CD8-positive, alpha-beta memory T cell (primary cell): ENCODE measurements around the gene FAM8A1. TPM values are rescaled to one million over a fixed set of nuclear protein-coding genes. Genes with fewer than 3 reads are reported as not detected.

ENCODE experiments used
- CTCF ChIA-PET: fragments of 350-600 bp; sonication (Branson Sonifier 250); formaldehyde crosslinking; loops from one replicate; lab custom pipeline; 2021; ENCODE audit warnings: antibody characterized with exemption; lab: Charles Lee
- POLR2A ChIA-PET: fragments of 350-600 bp; sonication (Branson Sonifier 250); formaldehyde crosslinking; loops from one replicate; lab custom pipeline; 2021; ENCODE audit warnings: antibody characterized with exemption; lab: Charles Lee
- DNase-seq, 5 donors: peaks; one replicate each; pipeline versions ENCODE4 v3.0.0 to v3.0.0-alpha.2; 2020 to 2022; ENCODE audit warnings: mixed read lengths in 1 of 5
- H3K27ac ChIP-seq: one replicate; pipeline ENCODE4 v1.7.0; 2013; ENCODE audit warnings: low read depth, mild to moderate bottlenecking, low read length, moderate library complexity
- H3K27me3 ChIP-seq: 2 replicates; pipeline ENCODE4 v1.7.0; 2013; ENCODE audit warnings: low read length, mild to moderate bottlenecking; ENCODE audit not compliant: insufficient read depth, poor library complexity, severe bottlenecking
- H3K36me3 ChIP-seq: 2 replicates; pipeline ENCODE4 v1.7.0; 2013; ENCODE audit warnings: mild to moderate bottlenecking, low read length, moderate library complexity; ENCODE audit not compliant: insufficient read depth
- H3K4me1 ChIP-seq: 2 replicates; pipeline ENCODE4 v1.7.0; 2013; ENCODE audit warnings: mild to moderate bottlenecking, low read length, moderate library complexity; ENCODE audit not compliant: insufficient read depth
- H3K4me3 ChIP-seq: 2 replicates; pipeline ENCODE4 v1.7.0; 2013; ENCODE audit warnings: mild to moderate bottlenecking, low read length
- H3K9me3 ChIP-seq: 2 replicates; pipeline ENCODE4 v1.7.0; 2013; ENCODE audit warnings: mild to moderate bottlenecking, low read length
- H3K27ac Mint-ChIP-seq, 8 donors: one replicate each; pipeline ENCODE4 v1.8.0; 2020 to 2021; ENCODE audit warnings: mixed read lengths in 8 of 8, mild to moderate bottlenecking in 6 of 8, inconsistent platforms in 3 of 8, moderate library complexity in 3 of 8
- H3K27me3 Mint-ChIP-seq, 2 donors: one replicate each; pipeline ENCODE4 v1.8.0; 2020 to 2021; ENCODE audit warnings: mixed read lengths in 2 of 2, mild to moderate bottlenecking in 1 of 2, moderate library complexity in 1 of 2
- H3K36me3 Mint-ChIP-seq, 3 donors: one replicate each; pipeline ENCODE4 v1.8.0; 2020 to 2021; ENCODE audit warnings: mixed read lengths in 3 of 3, inconsistent platforms in 1 of 3, mild to moderate bottlenecking in 1 of 3
- H3K4me1 Mint-ChIP-seq, 3 donors: one replicate each; pipeline ENCODE4 v1.8.0; 2020 to 2021; ENCODE audit warnings: mixed read lengths in 3 of 3, inconsistent platforms in 1 of 3, mild to moderate bottlenecking in 1 of 3
- H3K4me3 Mint-ChIP-seq, 7 donors: one replicate each; pipeline ENCODE4 v1.8.0; 2020 to 2021; ENCODE audit warnings: mixed read lengths in 7 of 7, mild to moderate bottlenecking in 6 of 7, moderate library complexity in 4 of 7, inconsistent platforms in 2 of 7
- H3K9me3 Mint-ChIP-seq, 5 donors: one replicate each; pipeline ENCODE4 v1.8.0; 2020 to 2022; ENCODE audit warnings: mixed read lengths in 5 of 5, mild to moderate bottlenecking in 3 of 5, moderate library complexity in 2 of 5, inconsistent platforms in 1 of 5
- polyA plus RNA-seq: library from polyadenylated mRNA; unstranded; fragments of 300-500 nt; fragmentation: Illumina TruSeq; gene quantifications from one replicate; pipeline ENCODE4 v1.2.3, GENCODE V29; 2021
- total RNA-seq, 2 experiments: library from RNA; stranded (reverse); gene quantifications; one replicate each; pipeline ENCODE4 v1.2.3, GENCODE V29; 2021

FAM8A1 gene
- total and polyA plus RNA-seq, 3 experiments from 2014 or later, result 4.7 to 8.3 (median 5.1) TPM

DNA sequence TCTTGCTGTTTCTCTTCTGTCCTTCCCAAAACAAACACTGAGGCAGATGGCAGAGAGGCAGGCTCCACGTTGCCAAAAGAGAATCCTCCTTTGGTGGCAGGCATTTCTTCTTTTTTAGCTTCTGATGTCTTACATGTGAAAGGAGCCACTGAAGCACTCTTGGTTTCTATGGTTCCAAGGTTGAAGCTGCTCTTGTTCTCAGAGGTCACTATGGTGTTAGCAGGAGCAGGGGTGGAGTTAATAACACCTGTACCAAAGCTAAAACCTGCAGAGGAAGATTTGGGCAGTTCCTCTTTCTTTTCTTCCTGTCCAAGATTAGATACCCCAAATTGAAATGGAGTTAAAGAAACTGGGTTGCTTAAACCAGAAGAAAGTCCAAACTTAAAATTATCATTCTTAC, 28.8 kb downstream of the FAM8A1 start:
- CTCF ChIA-PET, result no interaction called here
- no peak overlapping the region for H3K4me3 ChIP-seq
- Mint-ChIP-seq H3K9me3 (no peaks in the 10 kb centered on the region), H3K4me3 (no peak overlapping the region), H3K36me3 (peaks cover 4 to 76% (median 20%) of the 10 kb centered on the region in 3 donors), H3K27ac (peak overlapping the region in 7 of 8 donors; percentile 37 to 94 (median 58)), H3K4me1 (peaks cover 48 to 75% (median 55%) of the 10 kb centered on the region in 3 donors), H3K27me3 (no peaks in the 10 kb centered on the region)
- no peaks in the 10 kb centered on the region for H3K9me3 ChIP-seq
- no peaks in the 10 kb centered on the region for H3K27me3 ChIP-seq
- POLR2A ChIA-PET, result interaction anchor here (0.6 kb wide), 1 partner anchor 74 kb away, joined by 5 read pairs; no protein-coding TSS in a partner anchor
- DNase-seq, result no peak
- H3K4me1 ChIP-seq, result peaks cover 16% of the 10 kb centered on the region
- no peak overlapping the region for H3K27ac ChIP-seq
- H3K36me3 ChIP-seq, result peaks cover 24% of the 10 kb centered on the region

DNA sequence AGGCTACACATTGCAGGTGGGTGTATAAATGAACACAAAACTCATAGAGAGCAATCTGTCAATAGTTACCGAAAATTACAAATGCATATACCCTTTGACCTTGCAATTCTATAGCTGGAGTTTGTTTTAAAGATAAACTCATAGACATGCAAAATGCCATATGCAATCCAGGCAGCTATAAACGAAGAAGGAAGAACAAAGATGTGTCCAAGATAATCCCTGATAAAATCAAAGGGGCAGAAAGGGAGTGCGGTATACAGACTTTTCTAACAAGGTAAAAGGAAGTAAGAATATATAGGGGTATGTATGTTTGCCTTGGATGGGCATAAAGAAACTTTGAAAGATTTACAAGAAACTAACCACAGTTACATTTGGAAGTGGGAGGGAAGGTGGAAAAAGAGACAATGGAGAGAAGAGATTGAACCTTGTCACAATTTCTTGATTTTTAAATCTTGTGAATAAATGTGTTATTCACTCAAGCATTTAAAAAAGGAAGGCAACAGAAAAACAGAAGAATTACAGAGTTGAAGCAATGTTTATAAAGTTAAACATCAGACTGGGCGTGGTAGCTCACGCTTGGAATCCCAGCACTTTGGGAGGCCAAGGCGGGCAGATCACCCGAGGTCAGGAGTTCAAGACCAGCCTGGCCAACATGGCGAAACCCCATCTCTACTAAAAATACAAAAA, 29.9 kb downstream of the FAM8A1 start:
- H3K27ac ChIP-seq, result no peak overlapping the region
- no peaks in the 10 kb centered on the region for H3K27me3 ChIP-seq
- H3K4me3 ChIP-seq, result no peak overlapping the region
- ChIA-PET POLR2A (no interaction called here), CTCF (no interaction called here)
- DNase-seq, result no peak
- H3K4me1 ChIP-seq, result peaks cover 24% of the 10 kb centered on the region
- Mint-ChIP-seq H3K9me3 (no peaks in the 10 kb centered on the region), H3K36me3 (peaks cover 4 to 71% (median 20%) of the 10 kb centered on the region in 3 donors), H3K4me1 (peaks cover 51 to 79% (median 56%) of the 10 kb centered on the region in 3 donors), H3K27ac (peak overlapping the region in 6 of 8 donors; percentile 10 to 92 (median 68)), H3K4me3 (no peak overlapping the region), H3K27me3 (no peaks in the 10 kb centered on the region)
- H3K36me3 ChIP-seq, result peaks cover 18% of the 10 kb centered on the region
- H3K9me3 ChIP-seq, result no peaks in the 10 kb centered on the region

DNA sequence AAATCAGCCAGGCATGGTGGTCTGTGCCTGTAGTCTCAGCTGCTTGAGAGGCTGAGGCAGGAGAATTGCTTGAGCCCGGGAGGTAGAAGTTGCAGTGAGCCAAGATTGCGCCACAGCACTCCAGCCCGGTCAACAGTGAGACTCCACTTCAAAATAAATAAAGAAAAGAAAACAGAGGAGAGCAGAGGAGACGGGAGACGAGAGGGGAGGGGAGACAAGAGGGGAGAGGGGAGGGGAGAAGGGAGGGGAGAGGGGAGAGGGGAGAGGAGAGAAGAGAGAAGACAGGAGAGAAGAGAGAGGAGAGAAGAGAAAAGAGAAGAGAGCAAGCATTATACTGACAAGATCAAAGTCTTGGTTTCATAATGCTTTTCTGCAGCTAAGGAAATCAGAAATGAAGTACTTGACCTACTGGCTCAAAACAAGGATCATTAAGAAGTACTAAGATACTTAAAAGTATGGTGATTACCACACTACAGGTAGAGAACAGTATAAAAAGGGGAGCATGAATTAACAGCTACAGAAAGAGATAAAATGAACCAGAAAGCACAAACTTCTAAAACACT, 30.5 kb downstream of the FAM8A1 start:
- ChIA-PET CTCF (no interaction called here), POLR2A (no interaction called here)
- Histone ChIP-seq H3K4me1 (peaks cover 24% of the 10 kb centered on the region), H3K9me3 (no peaks in the 10 kb centered on the region), H3K27me3 (no peaks in the 10 kb centered on the region), H3K36me3 (peaks cover 16% of the 10 kb centered on the region), H3K27ac (no peak overlapping the region), H3K4me3 (no peak overlapping the region)
- peak overlapping the region in 7 of 8 donors; percentile 39 to 93 (median 64) for H3K27ac Mint-ChIP-seq
- peaks cover 54 to 80% (median 59%) of the 10 kb centered on the region in 3 donors for H3K4me1 Mint-ChIP-seq
- no peaks in the 10 kb centered on the region for H3K27me3 Mint-ChIP-seq
- peaks cover 4 to 69% (median 19%) of the 10 kb centered on the region in 3 donors for H3K36me3 Mint-ChIP-seq
- H3K9me3 Mint-ChIP-seq, result no peaks in the 10 kb centered on the region
- H3K4me3 Mint-ChIP-seq, result no peak overlapping the region
- no peak for DNase-seq

DNA sequence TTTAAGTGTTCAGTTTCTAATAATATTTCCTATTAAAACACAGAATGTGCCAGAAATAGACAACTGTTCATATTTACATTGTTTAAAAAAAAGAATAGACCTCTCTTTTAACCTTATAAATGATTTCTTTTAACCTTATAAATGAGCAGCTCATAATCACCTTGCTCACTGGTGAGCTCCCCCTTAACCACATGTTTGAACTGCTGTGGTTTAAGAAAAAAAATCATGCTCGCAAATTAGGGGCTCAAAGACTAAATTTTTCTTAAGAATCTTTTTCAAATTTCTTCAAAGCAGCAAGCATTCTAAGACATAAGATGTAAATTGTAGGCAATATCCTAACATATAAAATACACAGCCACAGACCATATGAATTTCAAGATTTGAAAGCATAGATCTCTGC, 32.8 kb downstream of the FAM8A1 start:
- Mint-ChIP-seq H3K27me3 (no peaks in the 10 kb centered on the region), H3K4me3 (peak overlapping the region in 6 of 7 donors; percentile 49 to 76 (median 56)), H3K36me3 (peaks cover 4 to 74% (median 16%) of the 10 kb centered on the region in 3 donors), H3K9me3 (no peaks in the 10 kb centered on the region), H3K4me1 (peaks cover 57 to 76% (median 75%) of the 10 kb centered on the region in 3 donors), H3K27ac (peak overlapping the region; percentile 37 to 90 (median 72))
- POLR2A ChIA-PET, result interaction anchor here (0.7 to 1.4 kb wide), 3 partner anchors 22 to 354 kb away, joined by 3 to 4 read pairs (median 3); no protein-coding TSS in a partner anchor
- Histone ChIP-seq H3K4me1 (peaks cover 24% of the 10 kb centered on the region), H3K4me3 (no peak overlapping the region), H3K27ac (no peak overlapping the region), H3K36me3 (peaks cover 18% of the 10 kb centered on the region), H3K9me3 (no peaks in the 10 kb centered on the region), H3K27me3 (no peaks in the 10 kb centered on the region)
- peak in 2 of 5 donors; percentile 12 to 39 for DNase-seq
- CTCF ChIA-PET, result interaction anchor here (1.3 to 2.0 kb wide), 4 partner anchors 32 to 171 kb away, joined by 3 to 7 read pairs (median 4); partner anchors contain the start of gene FAM8A1

- peaks cover 17% of the 10 kb centered on the region for H3K36me3 ChIP-seq
Measured at GRCh38 chr6:17633465-17634188, 33.5 kb downstream of the FAM8A1 start.

DNA sequence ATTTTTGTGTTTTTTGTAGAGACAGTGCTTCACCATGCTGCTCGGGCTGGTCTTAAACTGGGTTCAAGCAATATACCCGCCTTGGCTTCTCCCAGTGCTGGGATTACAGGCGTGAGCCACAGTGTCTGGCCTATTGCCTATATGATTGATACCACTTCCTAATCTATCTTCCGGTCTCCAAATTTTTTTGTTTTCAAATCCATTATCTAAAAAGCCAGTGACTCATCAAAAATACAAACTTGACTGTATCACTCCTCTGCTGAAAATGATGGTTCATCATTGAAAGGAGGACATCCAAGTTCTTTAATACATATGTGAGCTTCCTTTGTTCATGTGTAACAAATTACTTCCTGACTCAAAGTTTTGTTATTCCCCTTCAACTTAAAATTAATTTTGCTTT, 35.5 kb downstream of the FAM8A1 start:
- Histone ChIP-seq H3K27ac (no peak overlapping the region), H3K4me1 (peaks cover 24% of the 10 kb centered on the region), H3K36me3 (peaks cover 24% of the 10 kb centered on the region), H3K27me3 (no peaks in the 10 kb centered on the region), H3K9me3 (no peaks in the 10 kb centered on the region), H3K4me3 (no peak overlapping the region)
- peaks cover 40 to 61% (median 55%) of the 10 kb centered on the region in 3 donors for H3K4me1 Mint-ChIP-seq
- H3K4me3 Mint-ChIP-seq, result no peak overlapping the region
- H3K27me3 Mint-ChIP-seq, result no peaks in the 10 kb centered on the region
- ChIA-PET POLR2A (no interaction called here), CTCF (interaction anchor here (1.1 kb wide), 1 partner anchor 52 kb away, joined by 3 read pairs; no protein-coding TSS in a partner anchor)
- no peaks in the 10 kb centered on the region for H3K9me3 Mint-ChIP-seq
- no peak for DNase-seq
- H3K27ac Mint-ChIP-seq, result peak overlapping the region; percentile 15 to 94 (median 74)
- peaks cover 0 to 75% (median 9%) of the 10 kb centered on the region in 3 donors for H3K36me3 Mint-ChIP-seq

More at GRCh38 chr6:17633465-17634188, 33.5 kb downstream of the FAM8A1 start:
- Histone ChIP-seq H3K27me3 (no peaks in the 10 kb centered on the region), H3K4me3 (no peak overlapping the region), H3K27ac (peak overlapping the region; percentile 25), H3K9me3 (no peaks in the 10 kb centered on the region), H3K4me1 (peaks cover 24% of the 10 kb centered on the region)
- Mint-ChIP-seq H3K27ac (peak overlapping the region; percentile 39 to 98 (median 84)), H3K36me3 (peaks cover 3 to 74% (median 17%) of the 10 kb centered on the region in 3 donors), H3K9me3 (no peaks in the 10 kb centered on the region), H3K27me3 (no peaks in the 10 kb centered on the region), H3K4me3 (peak overlapping the region in 6 of 7 donors; percentile 49 to 76 (median 56)), H3K4me1 (peaks cover 55 to 74% (median 70%) of the 10 kb centered on the region in 3 donors)
- peak in 2 of 5 donors; percentile 2 to 33 for DNase-seq
- ChIA-PET CTCF (interaction anchor here (0.9 to 2.0 kb wide), 4 partner anchors 22 to 170 kb away, joined by 3 to 4 read pairs (median 3); no protein-coding TSS in a partner anchor), POLR2A (interaction anchor here (0.8 to 1.4 kb wide), 2 partner anchors 33 kb away, joined by 3 to 4 read pairs; no protein-coding TSS in a partner anchor)

GRCh38 chr6:17638212-17638715, 38.2 kb downstream of the FAM8A1 start:
- ChIA-PET POLR2A (no interaction called here), CTCF (no interaction called here)
- Histone ChIP-seq H3K4me3 (no peak overlapping the region), H3K4me1 (peaks cover 14% of the 10 kb centered on the region), H3K27me3 (no peaks in the 10 kb centered on the region), H3K27ac (no peak overlapping the region), H3K9me3 (no peaks in the 10 kb centered on the region), H3K36me3 (peaks cover 33% of the 10 kb centered on the region)
- peaks cover 4 to 75% (median 17%) of the 10 kb centered on the region in 3 donors for H3K36me3 Mint-ChIP-seq
- no peak overlapping the region for H3K4me3 Mint-ChIP-seq
- peak overlapping the region; percentile 0 to 81 (median 50) for H3K27ac Mint-ChIP-seq
- DNase-seq, result no peak
- peaks cover 28 to 47% (median 42%) of the 10 kb centered on the region in 3 donors for H3K4me1 Mint-ChIP-seq
- no peaks in the 10 kb centered on the region for H3K9me3 Mint-ChIP-seq
- H3K27me3 Mint-ChIP-seq, result no peaks in the 10 kb centered on the region
